Measurements from ENCODE around the gene ANKRD40.

ANKRD40 gene

DNA sequence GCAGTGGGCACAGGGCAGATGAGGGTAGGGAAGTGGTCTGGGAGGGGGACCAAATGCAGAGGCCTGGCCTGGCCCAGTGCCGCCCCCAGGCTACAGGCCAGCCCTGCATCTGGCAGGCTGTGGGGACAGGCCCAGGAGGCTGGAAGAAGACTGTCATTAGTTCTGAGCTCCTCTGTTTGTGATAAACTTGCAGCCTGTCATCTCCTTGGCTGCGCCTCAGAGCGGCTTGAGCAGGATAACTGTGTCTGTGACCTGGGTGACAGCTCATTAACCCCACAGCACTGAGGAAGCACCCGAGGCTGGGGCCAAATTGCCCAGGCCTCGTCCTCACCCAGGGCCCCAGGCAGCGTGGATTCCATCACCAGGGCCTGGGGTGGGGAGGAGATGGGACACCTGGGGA is 49.1 kb downstream of the ANKRD40 start:
- TF ChIP-seq EZH2 (IDR thresholded peaks at IDR 0.05; ENCODE audit: borderline replicate concordance, low read length): no peak
- TF ChIP-seq, protein P1, sequence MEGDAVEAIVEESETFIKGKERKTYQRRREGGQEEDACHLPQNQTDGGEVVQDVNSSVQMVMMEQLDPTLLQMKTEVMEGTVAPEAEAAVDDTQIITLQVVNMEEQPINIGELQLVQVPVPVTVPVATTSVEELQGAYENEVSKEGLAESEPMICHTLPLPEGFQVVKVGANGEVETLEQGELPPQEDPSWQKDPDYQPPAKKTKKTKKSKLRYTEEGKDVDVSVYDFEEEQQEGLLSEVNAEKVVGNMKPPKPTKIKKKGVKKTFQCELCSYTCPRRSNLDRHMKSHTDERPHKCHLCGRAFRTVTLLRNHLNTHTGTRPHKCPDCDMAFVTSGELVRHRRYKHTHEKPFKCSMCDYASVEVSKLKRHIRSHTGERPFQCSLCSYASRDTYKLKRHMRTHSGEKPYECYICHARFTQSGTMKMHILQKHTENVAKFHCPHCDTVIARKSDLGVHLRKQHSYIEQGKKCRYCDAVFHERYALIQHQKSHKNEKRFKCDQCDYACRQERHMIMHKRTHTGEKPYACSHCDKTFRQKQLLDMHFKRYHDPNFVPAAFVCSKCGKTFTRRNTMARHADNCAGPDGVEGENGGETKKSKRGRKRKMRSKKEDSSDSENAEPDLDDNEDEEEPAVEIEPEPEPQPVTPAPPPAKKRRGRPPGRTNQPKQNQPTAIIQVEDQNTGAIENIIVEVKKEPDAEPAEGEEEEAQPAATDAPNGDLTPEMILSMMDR (IDR thresholded peaks at IDR 0.05; ENCODE audit: low read length): no peak
- Histone ChIP-seq H3K79me2 (ENCODE audit: insufficient read depth, low read length) (no peaks in the 10 kb centered on the region), H3K4me1 (ENCODE audit: insufficient read depth, low read length, severe bottlenecking) (no peaks in the 10 kb centered on the region), H3K27ac (ENCODE audit: low read depth, low read length, poor library complexity, severe bottlenecking) (no peak overlapping the region), H3K9ac (ENCODE audit: low read length) (no peak overlapping the region), H3K27me3 (ENCODE audit: insufficient read depth, low read length) (no peaks in the 10 kb centered on the region; the same call in 1 of the 2 replicates), H3K4me3 (ENCODE audit: low read depth, low read length, poor library complexity, severe bottlenecking) (no peak overlapping the region), H3K4me2 (ENCODE audit: low read length) (no peak overlapping the region), H3K36me3 (ENCODE audit: insufficient read depth, low read length) (no peaks in the 10 kb centered on the region), H4K20me1 (ENCODE audit: insufficient read depth, low read length) (no peaks in the 10 kb centered on the region), H3F3A (ENCODE audit: insufficient read depth, low read length) (no peaks in the 10 kb centered on the region), H3K9me2 (ENCODE audit: low read depth, low read length) (no peaks in the 10 kb centered on the region), H2AFZ (ENCODE audit: low read length) (no peak overlapping the region), H3K9me3 (ENCODE audit: low read length) (no peaks in the 10 kb centered on the region)

DNA sequence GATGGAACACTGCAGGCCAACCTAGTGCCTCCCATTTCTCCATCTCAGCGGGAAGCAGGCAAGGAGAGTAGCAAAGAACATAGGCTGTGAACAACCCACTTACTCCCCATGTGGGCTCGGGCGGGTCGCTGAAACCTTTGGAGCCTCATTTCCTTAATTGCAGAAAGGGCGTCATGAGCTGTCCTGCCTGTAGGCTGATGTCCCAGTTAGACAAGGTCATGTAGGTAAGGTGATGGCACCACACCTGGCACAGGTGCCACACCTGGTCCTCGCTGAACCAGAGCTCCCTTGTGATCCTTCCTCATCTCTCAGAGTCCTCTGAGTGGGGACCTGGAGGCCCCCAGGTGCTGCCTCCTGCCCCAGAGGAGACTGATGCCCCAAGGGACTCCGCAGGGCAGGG is 50.1 kb downstream of the ANKRD40 start:
- no peaks in the 10 kb centered on the region for H3K79me2 ChIP-seq (ENCODE audit: insufficient read depth, low read length)
- H3K27me3 ChIP-seq (ENCODE audit: insufficient read depth, low read length): peaks cover 3% of the 10 kb centered on the region; the same call in 1 of the 2 replicates
- no peaks in the 10 kb centered on the region for H4K20me1 ChIP-seq (ENCODE audit: insufficient read depth, low read length)
- no peaks in the 10 kb centered on the region for H3K4me1 ChIP-seq (ENCODE audit: insufficient read depth, low read length, severe bottlenecking)
- H2AFZ ChIP-seq (ENCODE audit: low read length): no peak overlapping the region
- H3K4me3 ChIP-seq (ENCODE audit: low read depth, low read length, poor library complexity, severe bottlenecking): no peak overlapping the region
- H3K9me2 ChIP-seq (ENCODE audit: low read depth, low read length): no peaks in the 10 kb centered on the region
- H3K27ac ChIP-seq (ENCODE audit: low read depth, low read length, poor library complexity, severe bottlenecking): no peak overlapping the region
- H3K36me3 ChIP-seq (ENCODE audit: insufficient read depth, low read length): no peaks in the 10 kb centered on the region
- 0 out of 2 replicates have a peak, but pooled peaks cover 3% of the 10 kb centered on the region for H3K9me3 ChIP-seq (ENCODE audit: low read length)
- no peaks in the 10 kb centered on the region for H3F3A ChIP-seq (ENCODE audit: insufficient read depth, low read length)
- TF ChIP-seq, protein P1 (IDR thresholded peaks at IDR 0.05; ENCODE audit: low read length): no peak
- TF ChIP-seq EZH2 (IDR thresholded peaks at IDR 0.05; ENCODE audit: borderline replicate concordance, low read length): no peak
- H3K4me2 ChIP-seq (ENCODE audit: low read length): no peak overlapping the region
- no peak overlapping the region for H3K9ac ChIP-seq (ENCODE audit: low read length)

DNA sequence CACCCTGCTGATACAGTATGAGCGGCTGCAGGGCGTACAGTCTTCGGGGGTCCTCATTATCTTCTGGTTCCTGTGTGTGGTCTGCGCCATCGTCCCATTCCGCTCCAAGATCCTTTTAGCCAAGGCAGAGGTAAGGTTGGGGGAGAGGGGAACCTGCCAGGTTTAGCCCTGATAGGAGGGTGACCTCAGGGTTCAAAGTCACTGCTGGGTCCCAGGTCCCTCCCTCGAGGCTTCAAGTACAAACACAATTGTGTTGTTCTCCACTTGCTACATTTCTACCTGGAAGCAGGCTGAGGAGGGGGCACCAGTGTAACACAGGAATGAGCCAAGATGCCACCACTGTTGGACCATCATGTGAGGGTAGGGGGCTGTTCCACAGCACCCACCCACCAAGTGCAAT is 50.7 kb downstream of the ANKRD40 start:
- H3F3A ChIP-seq (ENCODE audit: insufficient read depth, low read length): no peaks in the 10 kb centered on the region
- H3K9ac ChIP-seq (ENCODE audit: low read length): no peak overlapping the region
- TF ChIP-seq, protein P1 (IDR thresholded peaks at IDR 0.05; ENCODE audit: low read length): no peak
- TF ChIP-seq EZH2 (IDR thresholded peaks at IDR 0.05; ENCODE audit: borderline replicate concordance, low read length): no peak
- no peaks in the 10 kb centered on the region for H3K79me2 ChIP-seq (ENCODE audit: insufficient read depth, low read length)
- no peak overlapping the region for H3K4me2 ChIP-seq (ENCODE audit: low read length)
- H3K27ac ChIP-seq (ENCODE audit: low read depth, low read length, poor library complexity, severe bottlenecking): no peak overlapping the region
- H3K4me1 ChIP-seq (ENCODE audit: insufficient read depth, low read length, severe bottlenecking): no peaks in the 10 kb centered on the region
- H3K36me3 ChIP-seq (ENCODE audit: insufficient read depth, low read length): no peaks in the 10 kb centered on the region
- no peak overlapping the region for H3K4me3 ChIP-seq (ENCODE audit: low read depth, low read length, poor library complexity, severe bottlenecking)
- peaks cover 5% of the 10 kb centered on the region; the same call in 1 of the 2 replicates for H3K9me3 ChIP-seq (ENCODE audit: low read length)
- H4K20me1 ChIP-seq (ENCODE audit: insufficient read depth, low read length): no peaks in the 10 kb centered on the region
- no peaks in the 10 kb centered on the region for H3K9me2 ChIP-seq (ENCODE audit: low read depth, low read length)
- H3K27me3 ChIP-seq (ENCODE audit: insufficient read depth, low read length): peaks cover 5% of the 10 kb centered on the region; the same call in 1 of the 2 replicates
- no peak overlapping the region for H2AFZ ChIP-seq (ENCODE audit: low read length)

Measured in OCI-LY1 (cell line).